Measurements from ENCODE around the gene WBP2.

Gene WBP2

DNA sequence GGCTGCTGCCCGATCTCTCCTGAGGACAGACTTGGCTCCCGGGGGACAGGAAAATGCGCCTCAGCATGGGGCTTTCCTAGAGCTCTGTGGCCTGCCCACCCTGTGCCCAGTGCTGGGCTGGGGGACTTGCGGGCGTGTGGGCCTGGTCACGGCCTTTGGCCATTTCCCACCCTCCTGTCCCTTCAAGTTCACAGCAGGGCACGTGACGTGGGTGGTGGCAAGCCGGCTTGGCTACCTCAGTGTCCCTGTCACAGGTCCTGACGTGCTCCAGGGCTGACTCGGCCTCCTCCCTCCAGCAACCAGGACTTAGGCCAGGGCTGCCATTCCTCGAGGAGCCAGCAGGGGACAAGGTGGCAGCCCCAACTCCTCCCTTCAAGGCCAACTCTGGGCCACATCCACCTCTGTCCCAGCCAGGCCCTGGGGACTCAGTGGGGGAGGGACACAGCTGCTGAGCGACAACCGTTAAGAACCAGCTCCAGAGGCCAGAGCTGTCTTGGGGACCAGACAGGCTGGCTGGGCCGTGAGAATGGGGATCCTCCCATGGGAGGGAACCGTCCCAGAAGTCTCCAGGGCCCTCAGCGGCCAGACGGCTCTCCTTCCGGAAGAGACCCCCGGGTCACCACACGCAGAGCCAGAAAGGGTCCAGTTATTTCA is 9.9 kb downstream of the WBP2 start:
- peak; percentile 64 for DNase-seq (ENCODE audit: low read depth)

- no peak for DNase-seq (ENCODE audit: low read depth)
Measured at GRCh38 chr17:75844530-75845057, 10.5 kb downstream of the WBP2 start.

- DNase-seq (ENCODE audit: low read depth) = no peak
Measured at GRCh38 chr17:75843577-75844529, 11.3 kb downstream of the WBP2 start, which contains the start of gene UNC13D. Gene UNC13D (minus strand): TSS chr17:75844404. CDS start chr17:75844337, 67 bp downstream.

DNA sequence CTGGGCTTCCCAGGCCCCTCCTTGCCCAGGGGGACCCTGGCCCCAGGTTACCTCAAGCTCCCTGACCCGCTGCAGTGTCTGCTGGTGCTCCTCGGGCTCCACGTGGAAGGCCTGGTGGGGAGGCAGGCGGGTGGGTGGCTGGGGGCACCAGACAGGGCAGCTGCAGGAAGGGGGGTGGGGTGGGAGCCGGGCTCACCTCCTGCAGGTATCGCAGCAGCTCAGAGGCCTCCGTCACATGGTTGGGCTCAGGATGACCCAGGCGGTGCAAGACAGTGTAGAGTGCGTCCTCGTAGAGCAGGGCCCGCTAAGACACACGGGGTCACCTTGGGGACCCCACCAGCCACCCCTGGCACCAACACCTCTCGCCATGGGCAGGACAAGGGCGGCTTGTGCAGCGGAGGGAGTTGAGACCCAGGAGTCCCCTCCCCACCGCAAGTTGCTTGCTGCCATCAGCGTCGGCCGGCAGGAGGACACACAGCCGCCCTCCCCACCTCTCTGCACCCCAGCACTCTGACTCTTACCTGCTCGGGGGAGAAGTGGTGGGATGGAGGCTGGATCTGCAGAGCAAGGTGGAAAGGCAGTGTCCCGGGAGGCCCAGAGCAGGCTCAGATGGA is 12.1 kb downstream of the WBP2 start:
- DNase-seq (ENCODE audit: low read depth) = no peak

GRCh38 chr17:75842411-75842810 is 12.7 kb downstream of the WBP2 start:
- DNase-seq (ENCODE audit: low read depth) = no peak

GRCh38 chr17:75840799-75841164 is 14.4 kb downstream of the WBP2 start:
- no peak for DNase-seq (ENCODE audit: low read depth)

- DNase-seq (ENCODE audit: low read depth) = no peak
Measured at GRCh38 chr17:75839942-75840798, 15.0 kb downstream of the WBP2 start.

DNA sequence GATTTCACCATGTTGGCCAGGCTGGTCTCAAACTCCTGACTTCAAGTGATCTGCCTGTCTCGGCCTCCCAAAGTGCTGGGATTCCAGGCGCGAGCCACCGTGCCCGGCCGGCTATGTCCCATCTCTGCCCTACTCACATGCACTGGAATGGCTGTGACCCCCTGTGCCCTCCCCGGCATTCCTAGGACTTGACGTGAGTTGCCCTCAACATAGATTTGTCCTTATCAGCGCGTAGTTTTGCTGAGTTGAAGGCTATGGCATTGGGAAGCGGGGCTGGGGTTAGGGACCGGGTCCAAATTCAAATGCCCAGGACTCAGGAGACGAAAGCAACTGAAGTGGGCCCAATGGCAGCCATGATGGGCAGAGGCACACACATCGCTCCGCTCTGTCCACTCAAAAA is 16.7 kb downstream of the WBP2 start:
- DNase-seq (ENCODE audit: low read depth) = no peak

GRCh38 chr17:75837899-75838298 is 17.2 kb downstream of the WBP2 start:
- DNase-seq (ENCODE audit: low read depth) = no peak

DNA sequence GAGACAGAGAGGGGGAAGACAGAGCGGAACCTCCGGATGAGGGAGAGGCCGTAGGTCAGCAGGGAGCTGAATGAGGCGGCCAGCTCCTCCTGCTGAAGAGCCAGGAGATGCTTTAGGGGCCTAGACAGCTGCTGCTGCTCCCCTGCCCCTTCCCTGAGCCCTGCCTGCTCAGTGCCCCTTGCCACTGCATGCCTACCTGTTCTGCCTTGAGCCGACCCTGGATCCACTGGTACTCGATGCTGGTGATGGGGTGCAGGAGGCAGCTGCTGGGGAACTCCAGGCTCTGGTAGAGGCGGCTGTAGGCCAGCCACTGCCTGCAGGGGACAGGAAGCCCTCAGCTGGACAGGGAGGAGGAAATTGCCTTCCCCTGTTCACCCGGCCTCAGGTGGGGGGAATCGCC is 18.5 kb downstream of the WBP2 start:
- no peak for DNase-seq (ENCODE audit: low read depth)

- DNase-seq (ENCODE audit: low read depth) = no peak
Measured at GRCh38 chr17:75835654-75835987, 19.5 kb downstream of the WBP2 start.

DNA sequence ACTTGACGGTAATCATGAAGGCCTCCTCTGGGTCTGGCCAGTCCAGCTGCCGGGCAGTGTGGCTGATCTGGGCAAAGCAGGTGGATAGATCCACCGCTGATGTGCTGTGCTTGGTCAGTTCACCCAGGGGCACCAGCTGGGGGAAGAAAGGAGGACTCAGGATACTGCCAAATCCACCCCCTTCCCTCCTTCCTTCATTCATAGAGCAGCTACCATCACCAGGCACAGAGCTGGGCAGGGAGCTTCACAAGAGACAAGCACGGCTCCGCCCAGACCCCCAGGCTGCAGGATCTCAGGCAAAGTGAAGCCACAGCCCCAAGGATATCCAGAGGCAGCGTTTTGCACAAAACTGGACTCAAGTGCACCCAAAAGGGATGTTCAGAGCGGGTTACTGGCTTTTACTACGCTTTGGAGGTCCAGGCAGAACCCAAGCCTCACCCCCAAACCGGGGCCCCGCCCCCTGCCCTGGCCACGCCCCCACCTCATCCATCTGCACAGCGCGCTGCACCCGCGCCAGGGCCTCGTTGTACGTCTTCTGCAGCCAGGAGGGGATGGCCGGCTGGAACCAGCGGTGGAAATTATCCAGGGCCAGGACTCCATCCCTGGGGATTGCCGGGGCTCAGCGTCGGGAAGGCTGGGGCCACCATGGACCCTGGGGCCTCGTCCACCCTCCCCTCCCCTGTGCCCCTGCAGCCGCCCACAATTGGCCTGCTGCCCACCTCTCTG is 20.0 kb downstream of the WBP2 start:
- no peak for DNase-seq (ENCODE audit: low read depth)

DNA sequence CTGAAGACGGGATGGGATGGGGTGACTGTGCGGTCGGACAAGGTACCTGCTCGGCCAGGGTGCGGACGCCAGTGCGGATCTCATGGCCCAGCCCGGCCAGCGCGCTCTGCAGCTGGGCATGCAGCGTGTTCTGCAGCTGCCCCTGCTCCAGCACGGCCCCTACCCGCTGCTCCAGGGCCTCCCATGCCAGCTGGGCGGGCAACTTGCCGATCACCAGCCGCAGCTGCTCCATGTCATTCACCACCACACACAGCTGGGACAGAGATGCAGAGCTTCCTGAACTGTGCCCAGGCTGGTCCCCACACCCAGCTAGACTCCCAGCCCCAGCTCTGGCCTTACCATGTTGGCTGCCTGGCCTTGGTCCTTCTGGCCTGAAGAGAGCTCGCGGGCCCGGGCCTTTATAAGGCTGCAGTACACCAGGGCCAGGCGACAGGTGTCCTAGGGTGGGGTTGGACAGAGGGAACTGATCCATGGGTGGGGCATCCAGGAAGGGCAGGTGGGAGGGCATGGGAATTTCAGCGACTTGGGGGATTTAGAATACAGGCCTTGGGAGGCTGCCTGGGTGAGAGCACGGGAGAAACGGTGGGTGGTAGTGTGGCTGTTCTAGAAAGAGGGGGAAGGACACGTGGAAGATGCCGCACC is 20.7 kb downstream of the WBP2 start:
- no peak for DNase-seq (ENCODE audit: low read depth)

DNA sequence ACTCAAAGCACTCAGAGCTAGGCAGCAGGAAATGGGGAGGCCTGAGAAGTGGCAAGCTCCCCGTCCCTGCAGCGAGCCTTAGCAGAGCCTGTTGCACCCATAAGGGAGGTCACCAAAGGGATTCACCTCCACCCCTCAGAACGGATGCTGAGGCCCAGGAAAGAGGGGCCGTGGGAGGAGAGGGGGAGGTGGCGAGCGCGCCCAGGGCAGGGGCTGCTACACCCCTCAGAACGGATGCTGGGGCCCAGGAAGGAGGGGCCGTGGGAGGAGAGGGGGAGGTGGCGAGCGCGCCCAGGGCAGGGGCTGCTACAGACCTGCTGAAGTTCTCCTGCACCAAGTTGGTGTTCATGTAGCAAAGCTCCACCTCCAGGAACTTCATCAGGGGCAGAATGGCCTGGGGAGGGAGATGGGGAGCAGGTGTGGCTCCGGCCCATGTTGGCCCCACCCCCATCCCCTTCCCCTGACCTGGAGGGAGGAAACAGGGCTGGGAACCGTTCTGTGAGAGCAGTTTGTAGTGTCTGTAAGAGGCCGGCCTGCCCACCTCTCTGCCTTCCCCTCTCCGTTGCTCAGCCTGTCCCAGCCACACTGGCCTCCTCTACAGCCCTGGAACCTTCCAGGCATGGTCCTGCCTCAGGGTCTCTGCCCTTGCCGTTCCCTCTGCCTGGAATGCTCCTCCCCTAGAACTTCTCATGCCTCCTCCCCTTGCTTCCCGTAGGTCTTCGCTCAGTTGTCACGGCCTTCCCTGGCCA is 22.3 kb downstream of the WBP2 start:
- no peak for DNase-seq (ENCODE audit: low read depth)

DNA sequence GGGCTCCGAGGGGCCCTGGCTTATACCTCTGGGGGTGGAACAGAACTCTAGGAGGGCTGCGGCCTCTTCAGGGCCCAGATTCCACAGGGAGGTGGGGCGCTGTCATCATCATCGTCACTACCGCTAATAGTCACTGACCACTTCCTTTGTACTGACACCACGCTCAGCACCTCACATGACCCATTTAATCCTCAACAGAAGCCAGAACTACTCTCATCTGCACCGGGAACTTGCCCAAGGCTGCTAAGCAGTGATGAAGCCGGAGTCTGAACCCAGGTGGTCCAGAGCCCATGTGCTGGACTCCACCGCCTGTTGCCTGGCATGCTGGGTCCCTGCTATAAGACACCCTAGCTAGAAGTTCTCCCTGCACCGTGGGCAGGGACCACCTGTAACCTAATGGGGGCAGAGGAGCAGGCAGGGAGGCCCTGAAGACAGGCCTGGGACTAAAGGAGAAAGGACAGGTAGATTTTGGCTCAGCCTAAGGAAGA is 22.9 kb downstream of the WBP2 start:
- DNase-seq (ENCODE audit: low read depth) = peak; percentile 76

- no peak for DNase-seq (ENCODE audit: low read depth)
Measured at GRCh38 chr17:75831032-75831571, 24.0 kb downstream of the WBP2 start.

GRCh38 chr17:75830164-75831031 is 24.7 kb downstream of the WBP2 start:
- no peak for DNase-seq (ENCODE audit: low read depth)

GRCh38 chr17:75829747-75830146 is 25.4 kb downstream of the WBP2 start:
- DNase-seq (ENCODE audit: low read depth) = no peak

All from EH (cell line).